AG09309 (cell line): Measurements from ENCODE around the gene KRTAP9-9.
A peak's percentile ranks its signal among the peaks of the same experiment; 100 is the strongest.

Source experiments
- DNase-seq: peaks from one replicate; pipeline ENCODE4 v3.0.0-alpha.2; 2010; ENCODE audit warnings: low read depth
- H3K4me3 ChIP-seq: 2 replicates; pipeline ENCODE4 v1.5.1; 2011; ENCODE audit warnings: mild to moderate bottlenecking, low read depth, low read length, moderate library complexity; ENCODE audit not compliant: control insufficient read depth
- CTCF ChIP-seq: IDR thresholded peaks from 2 replicates; pipeline ENCODE4 v1.5.1; 2011; ENCODE audit warnings: mild to moderate bottlenecking, low read depth, low read length, inconsistent platforms; ENCODE audit not compliant: insufficient read depth, control insufficient read depth; ENCODE audit errors: missing control alignments

KRTAP9-9 gene

GRCh38 chr17:41278176-41278955, 23.2 kb downstream of the KRTAP9-9 start:
- no peak for TF ChIP-seq CTCF
- no peak for DNase-seq
- no peak overlapping the region for H3K4me3 ChIP-seq

GRCh38 chr17:41284043-41284442, 28.9 kb downstream of the KRTAP9-9 start:
- TF ChIP-seq CTCF: no peak
- peak; percentile 75 for DNase-seq
- H3K4me3 ChIP-seq: no peak overlapping the region

GRCh38 chr17:41284546-41284945, 29.4 kb downstream of the KRTAP9-9 start:
- H3K4me3 ChIP-seq: no peak overlapping the region
- DNase-seq: no peak

GRCh38 chr17:41287050-41287449, 31.9 kb downstream of the KRTAP9-9 start:
- H3K4me3 ChIP-seq: no peak overlapping the region
- no peak for DNase-seq
- no peak for TF ChIP-seq CTCF

More at GRCh38 chr17:41284546-41284945, 29.4 kb downstream of the KRTAP9-9 start:
- no peak for TF ChIP-seq CTCF

- no peak for TF ChIP-seq CTCF
- DNase-seq: no peak
- no peak overlapping the region for H3K4me3 ChIP-seq
Observed at GRCh38 chr17:41294016-41294415, 38.8 kb downstream of the KRTAP9-9 start.

- no peak overlapping the region for H3K4me3 ChIP-seq
- no peak for TF ChIP-seq CTCF
- DNase-seq: no peak
Observed at GRCh38 chr17:41296846-41297245, 41.7 kb downstream of the KRTAP9-9 start.

GRCh38 chr17:41298458-41299135, 43.4 kb downstream of the KRTAP9-9 start:
- TF ChIP-seq CTCF: no peak
- no peak overlapping the region for H3K4me3 ChIP-seq
- DNase-seq: no peak
